NK-92 treated with Interleukin-12 subunit alpha and Interleukin-12 subunit beta, amount 100 ng/mL, for 24 hours (cell line): ENCODE results near the gene RAET1E.
A peak's percentile ranks its signal among the peaks of the same experiment; 100 is the strongest.
"Not testable (repeated sequence)": the region's sequence is repeated elsewhere in the genome, so short reads cannot be mapped to it uniquely, and the experiment has no call there.

ENCODE experiments used
- DNase-seq: peaks from one replicate; lab custom pipeline; 2025; lab: John Stamatoyannopoulos, UW

RAET1E gene

DNA sequence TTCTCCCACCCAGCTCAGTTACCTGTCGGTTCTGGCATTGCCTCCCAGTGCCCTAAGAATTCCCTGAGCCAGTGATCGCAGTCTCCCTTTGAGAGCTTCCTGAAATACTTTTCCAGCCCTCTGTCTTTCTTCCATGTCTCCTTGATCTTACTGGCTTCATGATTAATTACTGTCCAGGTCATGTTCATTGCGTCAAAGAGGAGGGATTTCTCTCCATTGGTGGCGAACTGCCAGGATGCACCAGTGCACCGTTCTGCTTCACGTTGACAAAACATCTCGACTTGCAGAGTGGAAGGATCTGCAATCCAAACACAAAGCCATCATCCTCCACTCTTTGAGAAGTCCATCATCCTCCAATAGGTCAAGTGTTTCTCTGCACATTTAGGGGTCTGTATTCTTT, 8.6 kb downstream of the RAET1E start:
- no peak for DNase-seq

DNA sequence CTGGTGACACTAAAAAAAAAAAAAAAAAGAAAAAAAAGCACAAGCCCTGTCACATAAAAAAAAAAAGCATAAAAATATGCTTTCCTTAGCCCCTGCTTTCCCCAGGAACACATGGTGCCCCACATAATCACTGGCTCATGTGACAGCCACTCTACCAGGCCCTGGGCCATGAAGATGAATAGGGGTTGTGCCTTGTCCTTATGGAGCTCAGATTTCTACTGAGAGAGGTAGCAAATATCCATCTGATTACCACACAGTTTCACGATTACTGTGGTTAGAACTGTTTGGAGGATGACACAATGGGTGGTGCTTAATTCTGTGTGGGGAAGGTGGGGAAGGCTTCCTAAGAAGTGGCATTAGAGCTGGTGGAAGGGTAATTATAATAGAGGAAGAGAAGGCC, 9.3 kb downstream of the RAET1E start:
- no peak for DNase-seq

DNA sequence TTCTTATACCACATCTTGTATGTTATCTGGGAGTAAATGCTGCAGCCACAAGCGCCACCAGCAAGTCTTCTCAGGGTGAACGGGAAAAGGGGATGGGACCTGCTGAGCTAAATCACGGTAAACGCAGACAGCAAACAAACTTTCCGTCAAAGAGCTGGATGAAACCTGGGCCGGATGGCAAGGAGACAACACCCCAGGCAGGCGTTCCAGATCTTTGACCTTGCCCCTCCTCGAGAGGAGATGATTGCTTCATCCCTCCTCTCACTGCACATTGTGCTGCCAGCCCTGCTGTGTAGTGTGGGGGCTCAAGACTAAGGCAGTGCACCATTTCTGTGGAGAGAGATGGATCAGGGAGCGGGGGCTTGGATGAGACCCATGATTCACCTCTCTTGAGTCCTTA, 9.8 kb downstream of the RAET1E start:
- no peak for DNase-seq

- DNase-seq = no peak
These were observed 10.6 kb downstream of the RAET1E start for GRCh38 chr6:149887343-149887742.

DNA sequence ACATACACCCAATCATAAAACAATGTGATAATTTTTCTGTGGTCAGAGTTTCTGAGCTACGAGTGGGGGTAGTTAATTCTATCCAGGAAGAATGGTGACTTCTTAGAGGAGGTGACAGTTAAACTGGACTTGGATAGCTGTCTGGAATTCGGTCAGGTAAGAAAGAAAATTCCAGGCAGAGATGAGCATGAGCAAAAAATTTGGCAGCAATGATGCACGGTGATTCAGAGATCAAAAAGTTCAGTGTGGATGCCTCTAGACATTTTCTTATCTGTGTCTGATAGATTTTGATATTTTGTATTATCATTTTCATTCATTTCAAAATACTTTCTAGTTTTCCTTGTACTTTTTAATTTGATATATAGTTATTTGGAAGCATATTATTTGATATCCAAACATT, 12.0 kb downstream of the RAET1E start:
- no peak for DNase-seq

GRCh38 chr6:149884617-149885016, 13.3 kb downstream of the RAET1E start:
- DNase-seq = no peak

DNA sequence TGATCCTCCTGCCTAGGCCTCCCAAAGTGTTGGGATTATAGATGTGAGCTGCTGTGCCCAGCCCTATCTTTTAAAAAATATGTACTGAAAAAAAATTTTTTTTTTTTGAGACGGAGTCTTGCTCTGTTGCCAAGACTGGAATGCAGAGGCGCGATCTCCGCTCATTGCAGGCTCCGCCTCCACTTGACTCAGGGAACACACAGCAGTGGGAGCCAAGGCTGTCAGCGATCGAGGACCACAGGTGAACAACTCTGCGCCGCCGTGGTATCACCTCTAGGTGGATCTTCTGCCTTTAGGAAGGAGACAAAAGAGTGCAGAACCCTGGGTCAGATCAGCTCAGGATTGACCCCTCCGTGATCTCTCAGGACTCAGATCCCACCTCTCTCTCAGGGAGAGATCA, 13.7 kb downstream of the RAET1E start:
- no peak for DNase-seq

GRCh38 chr6:149881860-149882259, 16.1 kb downstream of the RAET1E start:
- DNase-seq = no peak

GRCh38 chr6:149881066-149881766, 16.7 kb downstream of the RAET1E start:
- DNase-seq = no peak

- no peak for DNase-seq
These were observed 20.3 kb downstream of the RAET1E start for GRCh38 chr6:149877659-149878058.

- no peak for DNase-seq
These were observed 21.5 kb downstream of the RAET1E start for GRCh38 chr6:149876241-149876933.

GRCh38 chr6:149872233-149872632, 25.7 kb downstream of the RAET1E start:
- no peak for DNase-seq

DNA sequence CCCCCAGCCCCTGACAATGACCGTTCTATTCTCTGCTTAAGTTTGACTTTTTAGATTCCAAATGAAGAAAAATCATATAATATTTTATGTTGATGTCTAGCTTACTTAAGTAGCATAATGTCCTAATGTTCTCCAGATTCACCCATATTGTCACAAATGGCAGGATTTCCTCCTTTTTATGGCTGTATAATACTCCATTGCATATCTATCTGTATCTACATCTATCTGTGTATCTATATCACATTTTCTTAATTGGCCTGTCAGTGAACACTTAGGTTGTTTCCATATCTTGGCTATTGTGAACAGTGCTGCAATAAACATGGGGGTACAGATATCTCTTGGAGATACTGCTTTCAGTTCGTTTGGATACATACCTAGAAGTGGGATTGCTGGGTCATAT, 26.7 kb downstream of the RAET1E start:
- no peak for DNase-seq

GRCh38 chr6:149869275-149869892, 28.5 kb downstream of the RAET1E start:
- DNase-seq = no peak

DNA sequence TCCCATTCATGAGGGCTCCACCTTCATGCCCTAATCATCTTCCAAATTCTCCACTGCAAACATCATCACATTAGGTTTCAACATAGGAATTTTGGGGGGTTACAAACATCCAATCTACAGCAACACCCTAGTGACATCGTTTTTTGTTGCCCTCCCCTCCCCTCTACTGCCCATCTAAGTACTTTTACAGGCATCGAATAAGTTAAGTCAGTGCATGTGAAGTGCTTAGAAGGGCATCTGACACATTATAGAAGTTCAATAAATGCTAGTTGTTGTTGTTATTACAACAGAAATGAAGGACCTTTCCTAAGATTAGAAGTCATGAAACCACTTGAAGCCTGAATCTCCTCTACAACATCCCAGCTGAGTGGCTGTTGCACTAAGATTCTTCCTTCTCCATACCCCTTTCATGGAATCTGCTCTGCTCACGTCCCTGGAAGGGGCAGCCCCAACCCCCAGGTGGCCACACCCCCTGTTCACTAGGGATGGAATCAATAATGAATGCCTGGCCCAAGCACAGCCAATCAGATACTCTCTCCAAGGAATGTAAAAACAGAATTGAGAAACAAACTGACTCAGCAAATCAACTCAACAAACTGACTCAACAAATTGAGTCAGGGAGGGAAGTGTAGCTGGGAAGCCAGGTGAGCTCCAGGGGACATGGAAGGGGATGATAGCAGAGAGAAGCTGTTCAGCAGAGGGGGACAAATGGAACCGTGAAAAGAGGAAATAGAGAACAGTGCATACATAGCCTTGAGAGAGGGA, 29.9 kb downstream of the RAET1E start:
- no peak for DNase-seq

GRCh38 chr6:149864578-149865535, 33.1 kb downstream of the RAET1E start:
- DNase-seq = no peak

DNA sequence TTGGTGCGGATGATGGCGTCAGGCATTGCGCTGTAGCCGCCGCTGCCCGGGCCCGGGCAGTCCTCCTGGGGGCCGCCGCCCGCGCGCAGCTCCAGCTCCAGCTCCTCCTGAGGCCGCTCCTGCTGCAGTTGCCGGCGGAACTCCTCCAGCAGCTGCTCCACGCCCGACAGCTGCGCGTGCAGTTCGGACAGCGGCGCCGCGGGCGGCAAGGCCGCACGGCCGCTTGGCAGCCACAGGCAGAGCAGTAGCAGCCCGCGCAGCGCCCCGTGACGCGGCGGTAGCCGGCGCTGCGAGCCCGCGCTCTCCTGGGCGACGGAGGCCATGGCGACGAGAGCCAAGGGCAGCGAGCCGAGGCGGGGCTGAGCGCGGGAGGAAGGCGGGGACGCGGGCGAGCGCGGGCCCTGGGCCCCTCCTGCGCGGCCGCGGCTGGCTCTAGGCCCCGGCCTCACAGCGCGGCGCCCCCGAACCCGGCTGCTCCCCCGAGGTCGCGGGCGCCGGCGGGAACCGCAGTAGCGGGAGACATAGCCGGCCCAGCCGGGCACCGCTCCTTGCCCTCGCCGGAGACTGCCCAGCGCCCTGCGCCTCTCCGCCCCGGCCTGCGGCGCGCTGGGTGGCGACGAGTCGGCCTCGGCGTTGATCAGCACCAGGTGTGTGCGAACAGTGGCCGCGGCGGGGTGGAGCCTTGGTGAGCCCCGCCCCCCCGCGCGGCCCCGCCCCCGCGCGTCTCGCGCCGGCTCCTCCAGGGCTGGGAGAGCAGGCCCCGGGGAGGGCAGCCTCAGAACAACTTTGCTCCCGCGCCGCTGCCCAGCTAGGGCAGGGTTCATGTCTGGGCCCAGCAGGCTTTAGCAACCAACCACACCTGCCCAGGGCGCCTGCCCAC, 34.0 kb downstream of the RAET1E start, which contains the start of gene LRP11:
Gene LRP11, minus strand, starts transcription at position 662 of the 880 bp plus-strand sequence. Its CDS starts 339 bp downstream, at position 323.
- peak; percentile 37 for DNase-seq

DNA sequence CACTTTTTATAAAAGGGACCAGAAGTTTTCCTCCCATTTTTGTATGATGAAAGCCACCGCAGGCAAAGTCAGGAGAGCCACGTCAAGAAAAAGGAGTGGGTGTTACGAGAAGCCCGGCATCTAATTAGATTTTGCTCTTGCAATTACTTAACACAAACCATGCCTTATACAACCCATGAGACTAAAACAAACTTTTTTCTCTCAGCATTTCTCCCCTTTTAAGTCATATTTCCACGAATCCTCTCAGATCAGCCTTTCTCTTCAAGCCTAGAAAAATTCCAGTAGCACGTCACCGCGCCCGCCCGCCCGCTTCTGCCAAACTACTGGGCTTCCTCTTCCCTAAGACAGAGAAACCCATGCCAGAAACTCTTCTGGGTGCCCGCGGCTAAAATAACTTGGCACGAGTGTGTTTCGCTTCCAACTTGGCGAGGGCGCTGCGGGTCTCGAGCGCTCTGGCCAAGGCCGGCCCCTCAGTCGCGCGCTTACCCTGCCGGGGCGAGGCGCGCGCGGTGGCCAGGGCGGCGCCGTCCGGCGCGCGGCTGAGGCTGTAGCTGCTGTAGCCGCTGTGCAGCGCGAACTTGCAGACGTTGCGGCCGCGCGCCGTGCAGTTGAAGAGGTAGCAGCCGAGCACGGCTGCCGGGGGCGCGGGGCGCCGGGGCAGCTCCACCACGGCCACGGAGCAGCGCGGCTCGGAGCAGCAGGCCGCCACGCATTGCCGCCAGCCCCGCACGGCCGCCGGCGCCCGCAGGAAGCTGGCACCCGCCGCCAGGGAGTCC, 34.8 kb downstream of the RAET1E start:
- DNase-seq = no peak

DNA sequence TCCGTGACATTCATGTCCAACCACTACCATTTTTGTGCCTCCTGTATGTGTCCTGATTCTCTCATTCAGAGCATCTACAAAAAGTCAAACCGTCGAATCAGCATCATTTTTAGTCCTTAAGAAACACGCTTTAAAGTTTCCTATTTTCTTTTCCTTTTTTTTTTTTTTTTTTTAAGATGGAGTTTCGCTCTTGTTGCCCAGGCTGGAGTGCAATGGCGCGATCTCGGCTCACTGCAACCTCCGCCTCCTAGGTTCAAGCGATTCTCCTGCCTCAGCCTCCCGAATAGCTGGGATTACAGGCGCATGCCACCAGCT, 35.5 kb downstream of the RAET1E start:
- DNase-seq = not testable (repeated sequence)
